Astrocyte (in vitro differentiated cells and primary cell): ENCODE data around the gene VTCN1. TPM values are rescaled to one million over a fixed set of nuclear protein-coding genes. Genes with fewer than 3 reads are reported as not detected.

ENCODE experiments used
- DNase-seq: peaks from one replicate; pipeline ENCODE4 v3.0.0-alpha.2; 2010; ENCODE audit warnings: low read depth
- FAIRE-seq: peaks from 2 replicates; lab custom pipeline; 2011; peaks lifted over from hg19 to GRCh38; lab: Jason Lieb, UNC
- H2AFZ ChIP-seq: 2 replicates; pipeline ENCODE4 v1.6.0; 2012; ENCODE audit warnings: low read depth, low read length, inconsistent platforms
- H3K27ac ChIP-seq: 2 replicates; pipeline ENCODE4 v1.5.1; 2011; ENCODE audit warnings: low read depth, low read length, inconsistent platforms
- H3K27me3 ChIP-seq: 2 replicates; pipeline ENCODE4 v1.6.0; 2011; ENCODE audit warnings: low read length, inconsistent platforms; ENCODE audit not compliant: insufficient read depth
- H3K36me3 ChIP-seq: 2 replicates; pipeline ENCODE4 v1.5.1; 2011; ENCODE audit warnings: low read length, inconsistent platforms; ENCODE audit not compliant: insufficient read depth
- H3K4me1 ChIP-seq: 2 replicates; pipeline ENCODE4 v1.5.1; 2011; ENCODE audit warnings: low read length, inconsistent platforms; ENCODE audit not compliant: insufficient read depth
- H3K4me2 ChIP-seq: 2 replicates; pipeline ENCODE4 v1.6.0; 2012; ENCODE audit warnings: low read length, inconsistent platforms
- H3K4me3 ChIP-seq: 2 replicates; pipeline ENCODE4 v1.5.1; 2011; ENCODE audit warnings: low read depth, mild to moderate bottlenecking, low read length, inconsistent platforms; ENCODE audit not compliant: insufficient read depth
- H3K79me2 ChIP-seq: 2 replicates; pipeline ENCODE4 v1.6.0; 2012; ENCODE audit warnings: mild to moderate bottlenecking, low read length, inconsistent platforms; ENCODE audit not compliant: insufficient read depth
- H3K9ac ChIP-seq: 2 replicates; pipeline ENCODE4 v1.6.0; 2012; ENCODE audit warnings: mild to moderate bottlenecking, low read length, inconsistent platforms
- H3K9me3 ChIP-seq: 2 replicates; pipeline ENCODE4 v1.5.1; 2012; ENCODE audit warnings: low read depth, mild to moderate bottlenecking, low read length, inconsistent platforms; ENCODE audit not compliant: insufficient read depth
- H4K20me1 ChIP-seq: 2 replicates; pipeline ENCODE4 v1.6.0; 2012; ENCODE audit warnings: low read length, inconsistent platforms; ENCODE audit not compliant: insufficient read depth
- H3K27ac Mint-ChIP-seq: one replicate; pipeline ENCODE4 v1.8.0; 2021; ENCODE audit warnings: mild to moderate bottlenecking, mixed read lengths; ENCODE audit not compliant: unreplicated experiment
- H3K27me3 Mint-ChIP-seq: one replicate; pipeline ENCODE4 v1.8.0; 2021; ENCODE audit warnings: low read depth, mixed read lengths; ENCODE audit not compliant: unreplicated experiment
- H3K36me3 Mint-ChIP-seq: one replicate; pipeline ENCODE4 v1.8.0; 2021; ENCODE audit warnings: low read depth, mixed read lengths; ENCODE audit not compliant: unreplicated experiment
- H3K4me1 Mint-ChIP-seq: one replicate; pipeline ENCODE4 v1.8.0; 2021; ENCODE audit warnings: low read depth, mixed read lengths; ENCODE audit not compliant: unreplicated experiment
- H3K4me3 Mint-ChIP-seq: one replicate; pipeline ENCODE4 v1.8.0; 2021; ENCODE audit warnings: mild to moderate bottlenecking, moderate library complexity, mixed read lengths; ENCODE audit not compliant: unreplicated experiment
- H3K9me3 Mint-ChIP-seq: one replicate; pipeline ENCODE4 v1.8.0; 2021; ENCODE audit warnings: mild to moderate bottlenecking, mixed read lengths; ENCODE audit not compliant: unreplicated experiment
- CTCF ChIP-seq: IDR thresholded peaks from 2 replicates; pipeline ENCODE4 v1.5.1; 2011; ENCODE audit warnings: low read depth, mild to moderate bottlenecking, inconsistent platforms, low read length, moderate library complexity; ENCODE audit not compliant: insufficient read depth
- EZH2 ChIP-seq: IDR thresholded peaks from 2 replicates; pipeline ENCODE4 v1.6.1; 2012; ENCODE audit warnings: mild to moderate bottlenecking, low read length, inconsistent platforms; ENCODE audit not compliant: insufficient read depth
- total RNA-seq: library from RNA; stranded (reverse); gene quantifications from 2 replicates; pipeline ENCODE4 v1.2.1, GENCODE V29; 2021

Gene VTCN1
- total RNA-seq, 1 donor from 2014 or later: 1.3 TPM

DNA sequence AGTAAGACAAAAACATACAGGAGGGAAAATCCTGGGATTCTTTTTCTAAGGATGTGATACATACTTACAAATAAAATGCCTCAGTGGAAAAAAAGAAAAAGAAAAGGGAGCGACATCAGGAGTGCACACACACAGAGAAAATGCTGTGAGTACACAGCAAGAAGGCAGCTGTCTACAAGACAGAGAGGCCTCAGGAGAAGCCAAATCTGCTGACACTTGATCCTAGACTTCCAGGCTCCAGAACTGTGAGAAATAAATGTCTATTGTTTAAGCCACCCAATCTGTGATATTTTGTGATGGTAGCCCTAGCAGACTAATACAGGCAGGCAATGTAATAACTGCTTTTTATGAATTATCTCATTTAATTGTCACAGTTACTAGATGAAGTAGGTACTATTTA, 72.2 kb downstream of the VTCN1 start:
- no peaks in the 10 kb centered on the region for H3K9me3 Mint-ChIP-seq
- Histone ChIP-seq H3K4me1 (peaks cover 11% of the 10 kb centered on the region), H3K27me3 (no peaks in the 10 kb centered on the region), H3K4me2 (no peak overlapping the region), H2AFZ (no peak overlapping the region), H3K79me2 (no peaks in the 10 kb centered on the region), H3K27ac (no peak overlapping the region), H3K4me3 (no peak overlapping the region), H4K20me1 (no peaks in the 10 kb centered on the region), H3K36me3 (no peaks in the 10 kb centered on the region), H3K9me3 (no peaks in the 10 kb centered on the region), H3K9ac (no peak overlapping the region)
- no peak overlapping the region for H3K27ac Mint-ChIP-seq
- FAIRE-seq: no peak
- H3K27me3 Mint-ChIP-seq: no peaks in the 10 kb centered on the region
- peaks cover under 1% of the 10 kb centered on the region for H3K4me1 Mint-ChIP-seq
- H3K4me3 Mint-ChIP-seq: no peak overlapping the region
- TF ChIP-seq EZH2 (no peak), CTCF (no peak)
- H3K36me3 Mint-ChIP-seq: no peaks in the 10 kb centered on the region
- DNase-seq: no peak

- no peaks in the 10 kb centered on the region for H3K36me3 Mint-ChIP-seq
- no peak overlapping the region for H3K27ac Mint-ChIP-seq
- H3K79me2 ChIP-seq: no peaks in the 10 kb centered on the region
- H3K4me3 ChIP-seq: no peak overlapping the region
- no peak overlapping the region for H3K4me3 Mint-ChIP-seq
- H2AFZ ChIP-seq: no peak overlapping the region
- no peaks in the 10 kb centered on the region for H3K27me3 Mint-ChIP-seq
- H3K4me1 ChIP-seq: peaks cover 11% of the 10 kb centered on the region
- H4K20me1 ChIP-seq: no peaks in the 10 kb centered on the region
- no peaks in the 10 kb centered on the region for H3K36me3 ChIP-seq
- H3K4me2 ChIP-seq: no peak overlapping the region
- no peaks in the 10 kb centered on the region for H3K27me3 ChIP-seq
- no peak overlapping the region for H3K9ac ChIP-seq
- no peaks in the 10 kb centered on the region for H3K4me1 Mint-ChIP-seq
- no peak for DNase-seq
- no peak overlapping the region for H3K27ac ChIP-seq
- peak; percentile 20 for FAIRE-seq
- no peaks in the 10 kb centered on the region for H3K9me3 Mint-ChIP-seq
- no peaks in the 10 kb centered on the region for H3K9me3 ChIP-seq
- TF ChIP-seq CTCF (no peak), EZH2 (no peak)
Measured at GRCh38 chr1:117138106-117138505, 72.6 kb downstream of the VTCN1 start.

- H3K27ac ChIP-seq: no peak overlapping the region
Measured at GRCh38 chr1:117137281-117137855, 73.4 kb downstream of the VTCN1 start.

More at GRCh38 chr1:117137281-117137855, 73.4 kb downstream of the VTCN1 start:
- TF ChIP-seq EZH2 (no peak), CTCF (no peak)
- FAIRE-seq: no peak
- no peaks in the 10 kb centered on the region for H3K27me3 ChIP-seq
- no peak overlapping the region for H3K9ac ChIP-seq
- no peak overlapping the region for H3K4me3 ChIP-seq
- no peaks in the 10 kb centered on the region for H4K20me1 ChIP-seq
- no peak overlapping the region for H3K4me2 ChIP-seq
- Mint-ChIP-seq H3K27ac (no peak overlapping the region), H3K4me1 (no peaks in the 10 kb centered on the region), H3K27me3 (no peaks in the 10 kb centered on the region), H3K36me3 (no peaks in the 10 kb centered on the region), H3K4me3 (no peak overlapping the region), H3K9me3 (no peaks in the 10 kb centered on the region)
- no peaks in the 10 kb centered on the region for H3K9me3 ChIP-seq
- H3K4me1 ChIP-seq: peaks cover 5% of the 10 kb centered on the region
- DNase-seq: no peak
- no peak overlapping the region for H2AFZ ChIP-seq
- H3K79me2 ChIP-seq: no peaks in the 10 kb centered on the region
- H3K36me3 ChIP-seq: no peaks in the 10 kb centered on the region
